ENCODE results near the gene SRGAP3.

Gene SRGAP3

DNA sequence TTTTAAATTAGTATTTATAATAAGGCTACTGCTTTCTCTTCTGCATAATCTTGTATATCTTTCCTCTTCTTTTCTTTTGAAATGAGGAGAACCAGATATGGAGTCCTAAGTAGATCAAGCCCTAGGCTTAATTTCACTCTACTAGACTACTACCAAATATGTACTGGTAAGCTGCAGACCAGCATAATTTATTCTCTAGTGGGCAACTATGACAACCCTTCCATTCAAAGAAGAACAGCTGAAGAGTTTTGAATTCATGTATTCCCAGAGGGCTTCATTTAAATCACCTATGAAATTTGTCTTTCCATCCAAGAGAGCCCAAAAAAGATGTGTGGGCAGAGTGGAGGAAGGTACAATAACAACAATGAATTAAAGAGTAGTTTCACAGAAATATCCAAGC lies 296.1 kb downstream of the SRGAP3 start:
- no peak for DNase-seq

DNA sequence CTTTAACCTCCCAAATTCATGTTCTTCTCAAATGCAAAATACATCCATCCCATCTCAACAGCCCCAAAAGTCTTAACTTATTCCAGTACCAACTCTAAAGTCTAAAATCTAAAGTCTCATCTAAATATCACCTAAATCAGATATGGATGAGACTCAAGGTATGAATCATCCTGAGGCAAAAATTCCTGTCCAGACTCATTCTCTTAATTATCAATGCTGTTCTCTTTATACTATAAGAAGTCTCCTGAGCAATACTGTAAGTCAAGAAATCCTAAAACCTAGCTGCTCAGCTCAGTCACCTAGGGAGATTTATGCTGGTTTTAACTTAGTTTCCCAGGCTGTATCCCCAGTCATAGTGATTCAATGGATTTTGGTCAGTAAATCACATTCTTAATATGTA lies 297.3 kb downstream of the SRGAP3 start:
- no peak for DNase-seq

GRCh38 chr3:8945890-8946600 lies 303.4 kb downstream of the SRGAP3 start:
- DNase-seq, result no peak

- no peak for DNase-seq
Observed at GRCh38 chr3:8942746-8943488, 306.5 kb downstream of the SRGAP3 start.

GRCh38 chr3:8942115-8942514 lies 307.3 kb downstream of the SRGAP3 start:
- DNase-seq, result no peak

GRCh38 chr3:8938021-8938420 lies 311.4 kb downstream of the SRGAP3 start:
- DNase-seq, result no peak

- no peak for DNase-seq
Observed at GRCh38 chr3:8937064-8938020, 312.1 kb downstream of the SRGAP3 start.

- no peak for DNase-seq
Observed at GRCh38 chr3:8932507-8932906, 316.9 kb downstream of the SRGAP3 start.

- no peak for DNase-seq
Observed at GRCh38 chr3:8931342-8931741, 318.1 kb downstream of the SRGAP3 start.

Measured in DMS79 treated with DMSO at 0.1 percent for 48 hours (cell line).